Neural cell (in vitro differentiated cells): ENCODE results near the gene CACNA1C. TPM values are rescaled to one million over a fixed set of nuclear protein-coding genes. Genes with fewer than 3 reads are reported as not detected.

Experiments used
- H2AFZ ChIP-seq: fragments of 200-600, 300-800 bp; sonication (generic), shearing (Covaris generic); 2 replicates; pipeline ENCODE4 v1.6.0; 2014; ENCODE audit warnings: low read depth, mild to moderate bottlenecking, antibody characterized with exemption, low read length, moderate library complexity
- H3F3A ChIP-seq: fragments of 200-600 bp; shearing (Covaris generic); 2 replicates; pipeline ENCODE4 v1.6.1; 2016; ENCODE audit warnings: mild to moderate bottlenecking, moderate library complexity, mixed read lengths, antibody characterized with exemption, low read length; ENCODE audit not compliant: insufficient read depth, poor library complexity, severe bottlenecking
- H3K27ac ChIP-seq: fragments of 200-600, 300-800 bp; sonication (generic), shearing (Covaris generic); 2 replicates; pipeline ENCODE4 v1.5.1; 2014; ENCODE audit warnings: mild to moderate bottlenecking, low read length, moderate library complexity
- H3K27me3 ChIP-seq: fragments of 300-800, 200-600 bp; sonication (generic), shearing (Covaris generic); 2 replicates; pipeline ENCODE4 v1.6.0; 2014; ENCODE audit warnings: mild to moderate bottlenecking, low read depth, low read length, moderate library complexity; ENCODE audit not compliant: insufficient read depth
- H3K36me3 ChIP-seq: fragments of 300-800, 200-600 bp; sonication (generic), shearing (Covaris generic); 2 replicates; pipeline ENCODE4 v1.5.1; 2014; ENCODE audit warnings: mild to moderate bottlenecking, antibody characterized with exemption, low read length, moderate library complexity; ENCODE audit not compliant: insufficient read depth
- H3K4me2 ChIP-seq: fragments of 300-800, 200-600 bp; sonication (generic), shearing (Covaris generic); 2 replicates; pipeline ENCODE4 v1.6.0; 2014; ENCODE audit warnings: mild to moderate bottlenecking, low read length
- H3K4me3 ChIP-seq: fragments of 300-800, 200-600 bp; sonication (generic), shearing (Covaris generic); 2 replicates; pipeline ENCODE4 v1.5.1; 2014; ENCODE audit warnings: mild to moderate bottlenecking, low read length, moderate library complexity
- H3K79me2 ChIP-seq: fragments of 200-600 bp; shearing (Covaris generic); replicated peaks from 2 replicates; pipeline ENCODE4 v1.6.0; 2014; ENCODE audit warnings: mild to moderate bottlenecking, low read length, moderate library complexity; ENCODE audit not compliant: insufficient read depth
- H3K9ac ChIP-seq: fragments of 300-800, 200-600 bp; sonication (generic), shearing (Covaris generic); 2 replicates; pipeline ENCODE4 v1.6.1; 2016; ENCODE audit warnings: mild to moderate bottlenecking, low read length, mixed read lengths
- H3K9me2 ChIP-seq: fragments of 200-600 bp; shearing (Covaris generic); 2 replicates; pipeline ENCODE4 v1.6.1; 2016; ENCODE audit warnings: mild to moderate bottlenecking, low read length, mixed read lengths; ENCODE audit not compliant: insufficient read depth
- H3K9me3 ChIP-seq: fragments of 200-600, 300-800 bp; sonication (generic), shearing (Covaris generic); 2 replicates; pipeline ENCODE4 v1.6.1; 2016; ENCODE audit warnings: mild to moderate bottlenecking, mixed run types, low read length, moderate library complexity, mixed read lengths
- H4K20me1 ChIP-seq: fragments of 200-600 bp; shearing (Covaris generic); 2 replicates; pipeline ENCODE4 v1.6.1; 2016; ENCODE audit warnings: mild to moderate bottlenecking, mixed run types; ENCODE audit not compliant: insufficient read depth
- EP300 ChIP-seq: fragments of 450-650 bp; conservative IDR thresholded peaks from 2 replicates; pipeline ENCODE4 v1.6.1; 2014; ENCODE audit warnings: antibody characterized with exemption, mild to moderate bottlenecking, moderate library complexity; ENCODE audit not compliant: poor library complexity, severe bottlenecking
- EZH2 ChIP-seq: fragments of 200-600, 300-800 bp; shearing (Covaris generic), sonication (generic); IDR thresholded peaks from 2 replicates; pipeline ENCODE4 v1.6.1; 2014; ENCODE audit warnings: antibody characterized with exemption, low read length, borderline replicate concordance, mild to moderate bottlenecking; ENCODE audit not compliant: insufficient read depth, poor library complexity, severe bottlenecking
- MXI1 ChIP-seq: fragments of 450-650 bp; conservative IDR thresholded peaks from 2 replicates; pipeline ENCODE4 v1.6.1; 2014; ENCODE audit warnings: antibody characterized with exemption, mild to moderate bottlenecking; ENCODE audit not compliant: poor library complexity, severe bottlenecking
- POLR2AphosphoS5 ChIP-seq: IDR thresholded peaks from 2 replicates; pipeline ENCODE4 v1.6.1; 2012
- RAD21 ChIP-seq: fragments of 450-650 bp; conservative IDR thresholded peaks from 2 replicates; pipeline ENCODE4 v1.6.1; 2014; ENCODE audit warnings: antibody characterized with exemption, mild to moderate bottlenecking, moderate library complexity
- SMC3 ChIP-seq: fragments of 450-650 bp; conservative IDR thresholded peaks from 2 replicates; pipeline ENCODE4 v1.6.1; 2014; ENCODE audit warnings: antibody characterized with exemption, mild to moderate bottlenecking, moderate library complexity; ENCODE audit not compliant: poor library complexity
- TAF1 ChIP-seq: IDR thresholded peaks from 2 replicates; pipeline ENCODE4 v1.6.1; 2012; ENCODE audit warnings: low read depth
- polyA plus RNA-seq: library from polyadenylated mRNA; depleted of rRNA; stranded (reverse); fragments of >200 nt; gene quantifications from 2 replicates; pipeline ENCODE4 v1.2.3, GENCODE V29; 2014
- TF ChIP-seq, protein P1 (sequence below): fragments of 450-650 bp; IDR thresholded peaks from 2 replicates; pipeline ENCODE4 v1.5.1; 2014; ENCODE audit warnings: antibody characterized with exemption, mild to moderate bottlenecking, moderate library complexity; ENCODE audit not compliant: poor library complexity, severe bottlenecking
- TF ChIP-seq, protein P2 (sequence below): IDR thresholded peaks from 2 replicates; pipeline ENCODE4 v1.6.1; 2012; ENCODE audit warnings: borderline replicate concordance

Gene CACNA1C
- polyA plus RNA-seq, 1 donor from 2014 or later: 9.7 TPM

- no peak for TF ChIP-seq EZH2
- TF ChIP-seq SMC3: peak; percentile 73
- peak; percentile 24 for TF ChIP-seq POLR2AphosphoS5
- TF ChIP-seq, protein P1, sequence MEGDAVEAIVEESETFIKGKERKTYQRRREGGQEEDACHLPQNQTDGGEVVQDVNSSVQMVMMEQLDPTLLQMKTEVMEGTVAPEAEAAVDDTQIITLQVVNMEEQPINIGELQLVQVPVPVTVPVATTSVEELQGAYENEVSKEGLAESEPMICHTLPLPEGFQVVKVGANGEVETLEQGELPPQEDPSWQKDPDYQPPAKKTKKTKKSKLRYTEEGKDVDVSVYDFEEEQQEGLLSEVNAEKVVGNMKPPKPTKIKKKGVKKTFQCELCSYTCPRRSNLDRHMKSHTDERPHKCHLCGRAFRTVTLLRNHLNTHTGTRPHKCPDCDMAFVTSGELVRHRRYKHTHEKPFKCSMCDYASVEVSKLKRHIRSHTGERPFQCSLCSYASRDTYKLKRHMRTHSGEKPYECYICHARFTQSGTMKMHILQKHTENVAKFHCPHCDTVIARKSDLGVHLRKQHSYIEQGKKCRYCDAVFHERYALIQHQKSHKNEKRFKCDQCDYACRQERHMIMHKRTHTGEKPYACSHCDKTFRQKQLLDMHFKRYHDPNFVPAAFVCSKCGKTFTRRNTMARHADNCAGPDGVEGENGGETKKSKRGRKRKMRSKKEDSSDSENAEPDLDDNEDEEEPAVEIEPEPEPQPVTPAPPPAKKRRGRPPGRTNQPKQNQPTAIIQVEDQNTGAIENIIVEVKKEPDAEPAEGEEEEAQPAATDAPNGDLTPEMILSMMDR: peak; percentile 86
- peak; percentile 71 for TF ChIP-seq RAD21
- TF ChIP-seq MXI1: no peak
- TF ChIP-seq EP300: peak; percentile 18
- H3K27me3 ChIP-seq: no peaks in the 10 kb centered on the region
- H4K20me1 ChIP-seq: no peaks in the 10 kb centered on the region
- H3K36me3 ChIP-seq: no peaks in the 10 kb centered on the region
- H3K4me2 ChIP-seq: peak overlapping the region; percentile 30
- H3K4me3 ChIP-seq: peak overlapping the region; percentile 54
- H3K9me3 ChIP-seq: no peaks in the 10 kb centered on the region
- H3F3A ChIP-seq: no peaks in the 10 kb centered on the region
- no peak overlapping the region for H3K27ac ChIP-seq
- H3K79me2 ChIP-seq: no peaks in the 10 kb centered on the region
- no peaks in the 10 kb centered on the region for H3K9me2 ChIP-seq
- H3K9ac ChIP-seq: no peak overlapping the region
- no peak overlapping the region for H2AFZ ChIP-seq
Observed at GRCh38 chr12:2034633-2035430, 18.0 kb upstream of the CACNA1C start.

GRCh38 chr12:2035431-2036055 is 17.2 kb upstream of the CACNA1C start:
- Histone ChIP-seq H3K9me2 (no peaks in the 10 kb centered on the region), H3K9me3 (no peaks in the 10 kb centered on the region), H3K9ac (no peak overlapping the region), H3K4me2 (peak overlapping the region; percentile 30), H3K4me3 (peak overlapping the region; percentile 54), H4K20me1 (no peaks in the 10 kb centered on the region), H2AFZ (no peak overlapping the region), H3K36me3 (no peaks in the 10 kb centered on the region), H3K79me2 (no peaks in the 10 kb centered on the region), H3K27ac (no peak overlapping the region), H3K27me3 (no peaks in the 10 kb centered on the region), H3F3A (no peaks in the 10 kb centered on the region)
- TF ChIP-seq POLR2AphosphoS5: no peak
- TF ChIP-seq SMC3: no peak
- no peak for TF ChIP-seq RAD21
- no peak for TF ChIP-seq MXI1
- no peak for TF ChIP-seq EP300
- TF ChIP-seq EZH2: no peak
- TF ChIP-seq, protein P2, sequence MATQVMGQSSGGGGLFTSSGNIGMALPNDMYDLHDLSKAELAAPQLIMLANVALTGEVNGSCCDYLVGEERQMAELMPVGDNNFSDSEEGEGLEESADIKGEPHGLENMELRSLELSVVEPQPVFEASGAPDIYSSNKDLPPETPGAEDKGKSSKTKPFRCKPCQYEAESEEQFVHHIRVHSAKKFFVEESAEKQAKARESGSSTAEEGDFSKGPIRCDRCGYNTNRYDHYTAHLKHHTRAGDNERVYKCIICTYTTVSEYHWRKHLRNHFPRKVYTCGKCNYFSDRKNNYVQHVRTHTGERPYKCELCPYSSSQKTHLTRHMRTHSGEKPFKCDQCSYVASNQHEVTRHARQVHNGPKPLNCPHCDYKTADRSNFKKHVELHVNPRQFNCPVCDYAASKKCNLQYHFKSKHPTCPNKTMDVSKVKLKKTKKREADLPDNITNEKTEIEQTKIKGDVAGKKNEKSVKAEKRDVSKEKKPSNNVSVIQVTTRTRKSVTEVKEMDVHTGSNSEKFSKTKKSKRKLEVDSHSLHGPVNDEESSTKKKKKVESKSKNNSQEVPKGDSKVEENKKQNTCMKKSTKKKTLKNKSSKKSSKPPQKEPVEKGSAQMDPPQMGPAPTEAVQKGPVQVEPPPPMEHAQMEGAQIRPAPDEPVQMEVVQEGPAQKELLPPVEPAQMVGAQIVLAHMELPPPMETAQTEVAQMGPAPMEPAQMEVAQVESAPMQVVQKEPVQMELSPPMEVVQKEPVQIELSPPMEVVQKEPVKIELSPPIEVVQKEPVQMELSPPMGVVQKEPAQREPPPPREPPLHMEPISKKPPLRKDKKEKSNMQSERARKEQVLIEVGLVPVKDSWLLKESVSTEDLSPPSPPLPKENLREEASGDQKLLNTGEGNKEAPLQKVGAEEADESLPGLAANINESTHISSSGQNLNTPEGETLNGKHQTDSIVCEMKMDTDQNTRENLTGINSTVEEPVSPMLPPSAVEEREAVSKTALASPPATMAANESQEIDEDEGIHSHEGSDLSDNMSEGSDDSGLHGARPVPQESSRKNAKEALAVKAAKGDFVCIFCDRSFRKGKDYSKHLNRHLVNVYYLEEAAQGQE: no peak
- TF ChIP-seq, protein P1: no peak
- no peak for TF ChIP-seq TAF1
